AG04449 (cell line): ENCODE data around the gene HTR4.

Experiments
- CTCF ChIA-PET: fragments of 350-600 bp; formaldehyde crosslinking; extraction: SDS; loops from one replicate; lab custom pipeline; 2021; ENCODE audit warnings: antibody characterized with exemption; lab: Yijun Ruan, JAX
- POLR2A ChIA-PET: fragments of 400-600, 350-600 bp; formaldehyde crosslinking; extraction: SDS; loops from one replicate; lab custom pipeline; 2020; ENCODE audit warnings: antibody characterized with exemption, inconsistent platforms; lab: Yijun Ruan, JAX
- DNase-seq: peaks from one replicate; pipeline ENCODE4 v3.0.0-alpha.2; 2010; ENCODE audit warnings: low read depth, low spot score
- H3K4me3 ChIP-seq: 2 replicates; pipeline ENCODE4 v1.5.1; 2011; ENCODE audit warnings: low read depth, mild to moderate bottlenecking, control low read depth, low read length
- TF ChIP-seq, protein P1 (sequence below): IDR thresholded peaks from one replicate; pipeline ENCODE4 v1.5.1; 2011; ENCODE audit warnings: mild to moderate bottlenecking, moderate library complexity, low read length, control low read depth, inconsistent platforms; ENCODE audit not compliant: insufficient read depth; ENCODE audit errors: missing control alignments

The HTR4 gene

DNA sequence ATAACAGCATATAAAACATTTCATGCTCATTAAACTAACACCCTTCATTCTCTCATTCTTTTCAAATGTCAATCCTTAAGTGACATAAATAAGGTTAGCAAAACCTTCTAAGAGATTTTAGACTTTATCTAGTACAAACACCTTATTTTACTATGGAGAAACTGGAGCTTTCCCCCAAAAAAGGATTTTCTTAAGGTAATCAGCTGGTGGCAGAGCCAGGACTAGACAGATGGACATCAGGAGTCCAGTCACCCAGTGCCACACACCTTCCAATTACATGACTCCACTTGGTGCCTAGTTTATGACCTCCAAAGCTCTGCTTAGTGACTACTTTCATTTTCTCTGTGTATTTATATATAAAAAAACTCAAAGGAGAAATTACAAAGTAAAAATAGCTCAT, 70.2 kb downstream of the HTR4 start:
- TF ChIP-seq, protein P1, sequence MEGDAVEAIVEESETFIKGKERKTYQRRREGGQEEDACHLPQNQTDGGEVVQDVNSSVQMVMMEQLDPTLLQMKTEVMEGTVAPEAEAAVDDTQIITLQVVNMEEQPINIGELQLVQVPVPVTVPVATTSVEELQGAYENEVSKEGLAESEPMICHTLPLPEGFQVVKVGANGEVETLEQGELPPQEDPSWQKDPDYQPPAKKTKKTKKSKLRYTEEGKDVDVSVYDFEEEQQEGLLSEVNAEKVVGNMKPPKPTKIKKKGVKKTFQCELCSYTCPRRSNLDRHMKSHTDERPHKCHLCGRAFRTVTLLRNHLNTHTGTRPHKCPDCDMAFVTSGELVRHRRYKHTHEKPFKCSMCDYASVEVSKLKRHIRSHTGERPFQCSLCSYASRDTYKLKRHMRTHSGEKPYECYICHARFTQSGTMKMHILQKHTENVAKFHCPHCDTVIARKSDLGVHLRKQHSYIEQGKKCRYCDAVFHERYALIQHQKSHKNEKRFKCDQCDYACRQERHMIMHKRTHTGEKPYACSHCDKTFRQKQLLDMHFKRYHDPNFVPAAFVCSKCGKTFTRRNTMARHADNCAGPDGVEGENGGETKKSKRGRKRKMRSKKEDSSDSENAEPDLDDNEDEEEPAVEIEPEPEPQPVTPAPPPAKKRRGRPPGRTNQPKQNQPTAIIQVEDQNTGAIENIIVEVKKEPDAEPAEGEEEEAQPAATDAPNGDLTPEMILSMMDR, result no peak
- CTCF ChIA-PET, result no interaction called here
- POLR2A ChIA-PET, result no interaction called here
- H3K4me3 ChIP-seq, result no peak overlapping the region
- DNase-seq, result no peak

DNA sequence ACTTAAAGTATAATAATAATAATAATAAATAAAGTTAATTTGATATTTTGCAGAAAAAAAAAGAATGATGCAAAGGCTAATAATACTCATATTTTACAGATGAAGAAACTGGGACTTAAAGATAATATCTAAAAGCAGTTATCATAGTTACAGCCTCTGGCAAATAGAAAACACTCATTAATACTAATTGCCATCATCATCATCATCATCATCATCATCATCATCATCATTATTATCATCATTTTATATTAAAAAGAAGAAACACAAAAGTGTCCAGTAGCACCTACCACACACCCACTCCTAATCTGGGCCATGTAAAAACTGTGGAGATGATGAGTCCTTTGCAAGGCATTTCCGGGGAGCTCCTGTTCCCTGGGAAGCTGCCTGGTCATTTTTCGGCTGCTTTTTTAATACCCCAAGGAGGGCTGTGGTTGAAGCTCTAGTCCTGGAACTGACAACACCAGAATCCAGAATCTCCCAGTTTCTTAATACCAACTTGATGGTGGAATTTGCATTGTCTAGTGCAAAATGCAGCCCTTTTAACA, 70.8 kb downstream of the HTR4 start:
- TF ChIP-seq, protein P1, result no peak
- no peak for DNase-seq
- no peak overlapping the region for H3K4me3 ChIP-seq
- POLR2A ChIA-PET, result no interaction called here
- CTCF ChIA-PET, result no interaction called here

DNA sequence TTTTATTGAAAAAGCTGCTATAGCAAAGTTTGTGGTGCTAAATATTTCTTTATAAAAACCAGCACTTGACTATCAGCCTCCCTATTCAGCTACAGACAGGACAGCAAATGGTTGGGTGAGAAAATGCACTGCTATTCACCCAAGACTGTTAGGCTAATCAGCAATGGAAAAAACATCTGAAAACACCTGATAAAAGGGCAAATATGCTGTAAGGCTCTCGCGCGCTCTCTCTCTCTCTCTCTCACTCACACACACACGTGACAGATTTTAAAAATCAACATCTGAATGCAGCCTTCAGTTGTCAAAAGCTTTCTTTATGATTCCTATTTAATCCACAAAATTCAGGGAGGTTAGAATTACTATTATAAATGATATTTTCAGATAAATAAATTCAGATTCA, 80.2 kb downstream of the HTR4 start:
- TF ChIP-seq, protein P1, result no peak
- H3K4me3 ChIP-seq, result no peak overlapping the region
- ChIA-PET CTCF (no interaction called here), POLR2A (no interaction called here)
- no peak for DNase-seq

DNA sequence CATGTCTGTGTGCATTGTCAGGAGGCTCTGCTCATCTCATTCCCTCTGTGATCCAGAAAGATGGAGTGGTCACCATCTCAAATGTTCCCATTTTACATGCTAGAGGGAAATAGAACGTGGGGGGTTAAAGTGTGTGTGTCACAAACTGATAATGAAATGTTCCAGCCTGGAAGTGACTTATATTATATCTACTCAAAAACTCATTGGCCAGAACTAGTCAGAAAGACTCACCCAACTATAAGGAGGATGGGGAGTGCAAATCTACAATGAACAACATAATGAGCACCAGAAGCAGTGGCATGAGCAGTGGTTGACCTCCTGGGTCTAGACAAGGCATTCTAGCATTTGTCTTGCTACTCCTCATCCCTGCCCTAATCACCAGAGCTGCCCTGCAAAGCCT, 81.0 kb downstream of the HTR4 start:
- H3K4me3 ChIP-seq, result no peak overlapping the region
- POLR2A ChIA-PET, result no interaction called here
- DNase-seq, result no peak
- TF ChIP-seq, protein P1, result no peak
- CTCF ChIA-PET, result no interaction called here

DNA sequence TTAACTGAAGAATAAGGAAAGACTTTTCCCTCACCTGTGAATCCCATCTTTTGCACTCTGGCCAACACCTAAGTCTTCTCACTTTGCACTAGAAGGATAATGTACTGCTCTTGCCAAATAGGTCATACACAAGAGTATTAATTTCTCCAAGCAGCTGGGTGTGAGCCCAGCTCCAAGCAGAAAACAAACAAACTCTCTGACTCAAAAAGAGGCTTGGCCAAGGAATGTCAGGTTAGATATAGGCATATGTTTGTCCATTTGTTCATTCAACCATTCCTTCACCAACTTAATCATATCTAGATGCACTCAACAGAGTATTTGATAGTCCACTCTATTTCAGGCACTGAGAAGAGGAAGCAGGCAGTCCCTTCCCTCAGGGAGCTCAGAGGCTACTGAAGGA, 84.4 kb downstream of the HTR4 start:
- TF ChIP-seq, protein P1, result no peak
- H3K4me3 ChIP-seq, result no peak overlapping the region
- ChIA-PET CTCF (no interaction called here), POLR2A (no interaction called here)
- no peak for DNase-seq

DNA sequence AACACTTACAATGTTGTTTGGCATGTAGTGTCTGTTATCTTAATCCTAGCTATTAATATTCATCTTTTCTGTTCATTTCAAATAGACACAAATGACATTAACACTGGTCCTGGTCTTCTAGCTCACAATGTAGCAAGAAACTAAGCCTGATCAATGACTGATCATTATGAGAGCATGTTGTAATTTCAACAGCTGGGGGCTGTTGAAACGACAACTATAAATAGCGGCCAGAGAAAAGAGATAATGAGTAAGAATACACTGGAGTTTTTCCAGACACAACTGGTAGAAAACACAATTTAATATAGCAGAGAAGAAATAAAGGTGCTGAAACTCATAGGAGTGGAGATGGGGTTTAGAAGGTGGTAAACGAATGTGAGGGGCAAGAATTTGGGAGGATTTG, 89.2 kb downstream of the HTR4 start:
- no peak overlapping the region for H3K4me3 ChIP-seq
- ChIA-PET CTCF (no interaction called here), POLR2A (no interaction called here)
- DNase-seq, result no peak
- TF ChIP-seq, protein P1, result no peak
